ENCODE results near the gene NHSL2. TPM values are rescaled to one million over a fixed set of nuclear protein-coding genes. Genes with fewer than 3 reads are reported as not detected.

The NHSL2 gene
- total RNA-seq, 3 donors from 2014 or later: 5.4 to 9.2 (median 5.8) TPM

- Histone ChIP-seq H3K36me3 (no peaks in the 10 kb centered on the region), H3K27me3 (peaks cover 0 to 15% of the 10 kb centered on the region in 2 donors), H3K4me1 (no peaks in the 10 kb centered on the region), H3K4me3 (no peak overlapping the region), H3K9me3 (no peaks in the 10 kb centered on the region), H3K27ac (no peak overlapping the region)
- DNase-seq (ENCODE audit: low spot score in 2 of 2): no peak
- TF ChIP-seq CTCF (IDR thresholded peaks at IDR 0.05) (no peak), POLR2A (IDR thresholded peaks at IDR 0.05) (no peak), POLR2AphosphoS5 (IDR thresholded peaks at IDR 0.05) (no peak)
- intact Hi-C loops (cut with DNase I; ENCODE audit: low total_unique reads): no loop called here
Observed at GRCh38 chrX:72176981-72177380, 266.3 kb downstream of the NHSL2 start.

GRCh38 chrX:72180539-72180938, 269.9 kb downstream of the NHSL2 start:
- Histone ChIP-seq H3K27ac (peak overlapping the region; percentile 68 to 84), H3K4me3 (peak overlapping the region in 2 of 3 donors; percentile 67 to 71), H3K27me3 (peaks cover 0 to 22% of the 10 kb centered on the region in 2 donors), H3K9me3 (no peaks in the 10 kb centered on the region), H3K4me1 (no peaks in the 10 kb centered on the region), H3K36me3 (no peaks in the 10 kb centered on the region)
- intact Hi-C loops (cut with DNase I; ENCODE audit: low total_unique reads): no loop called here
- no peak for TF ChIP-seq POLR2AphosphoS5 (IDR thresholded peaks at IDR 0.05)
- no peak for TF ChIP-seq POLR2A (IDR thresholded peaks at IDR 0.05)
- no peak for TF ChIP-seq CTCF (IDR thresholded peaks at IDR 0.05)
- no peak for DNase-seq (ENCODE audit: low spot score in 2 of 2)

- TF ChIP-seq POLR2AphosphoS5 (IDR thresholded peaks at IDR 0.05): peak in 2 of 3 donors; percentile 5 to 63
- no peak for TF ChIP-seq CTCF (IDR thresholded peaks at IDR 0.05)
Observed at GRCh38 chrX:72181178-72182125, 270.8 kb downstream of the NHSL2 start, which contains the start of gene PIN4. Gene PIN4, plus strand, starts transcription at chrX:72181757. Its CDS starts 29 bp downstream, at chrX:72181786.

GRCh38 chrX:72182924-72183323, 272.3 kb downstream of the NHSL2 start:
- Histone ChIP-seq H3K4me3 (peak overlapping the region in 2 of 3 donors; percentile 67 to 71), H3K4me1 (no peaks in the 10 kb centered on the region), H3K27me3 (peaks cover 0 to 24% of the 10 kb centered on the region in 2 donors), H3K36me3 (no peaks in the 10 kb centered on the region), H3K9me3 (no peaks in the 10 kb centered on the region), H3K27ac (no peak overlapping the region)
- DNase-seq (ENCODE audit: low spot score in 2 of 2): no peak
- intact Hi-C loops (cut with DNase I; ENCODE audit: low total_unique reads): no loop called here
- TF ChIP-seq POLR2AphosphoS5 (IDR thresholded peaks at IDR 0.05): no peak
- no peak for TF ChIP-seq POLR2A (IDR thresholded peaks at IDR 0.05)
- no peak for TF ChIP-seq CTCF (IDR thresholded peaks at IDR 0.05)

More at GRCh38 chrX:72181178-72182125, 270.8 kb downstream of the NHSL2 start, which contains the start of gene PIN4:
- H3K9me3 ChIP-seq: no peaks in the 10 kb centered on the region
- no peaks in the 10 kb centered on the region for H3K4me1 ChIP-seq
- no peaks in the 10 kb centered on the region for H3K36me3 ChIP-seq
- H3K27me3 ChIP-seq: peaks cover 0 to 24% of the 10 kb centered on the region in 2 donors
- intact Hi-C loops (cut with DNase I; ENCODE audit: low total_unique reads): no loop called here
- H3K27ac ChIP-seq: peak within 1 kb of the TSS; percentile 68 to 84
- peak; percentile 79 to 92 for DNase-seq (ENCODE audit: low spot score in 2 of 2)
- H3K4me3 ChIP-seq: peak within 1 kb of the TSS; percentile 59 to 71 (median 67)
